ENCODE measurements around the gene MYL4. TPM values are rescaled to one million over a fixed set of nuclear protein-coding genes. Genes with fewer than 3 reads are reported as not detected.
"Not testable (repeated sequence)": the region's sequence is repeated elsewhere in the genome, so short reads cannot be mapped to it uniquely, and the experiment has no call there.

MYL4 gene
- total RNA-seq, 1 experiment from 2014 or later: 3.7 TPM

- not testable (repeated sequence) for DNase-seq; H3K27ac ChIP-seq (ENCODE audit: low read length); H3K4me3 ChIP-seq (ENCODE audit: low read length); H3K27me3 ChIP-seq (ENCODE audit: low read length); H2AFZ ChIP-seq (ENCODE audit: low read length); H4K20me1 ChIP-seq (ENCODE audit: insufficient read depth, low read depth, low read length); H3K9me3 ChIP-seq (ENCODE audit: low read length); H3K9me2 ChIP-seq (replicated peaks; ENCODE audit: insufficient read depth, low read length); H3K9ac ChIP-seq (ENCODE audit: low read length); H3K4me2 ChIP-seq (ENCODE audit: low read depth, low read length, poor library complexity, severe bottlenecking)
- Histone ChIP-seq H3K4me1 (ENCODE audit: low read length) (peaks cover 21% of the 10 kb centered on the region), H3K79me2 (ENCODE audit: low read length) (peaks cover 100% of the 10 kb centered on the region), H3K36me3 (ENCODE audit: insufficient read depth, low read length) (peaks cover 64% of the 10 kb centered on the region)
Observed at GRCh38 chr17:47174823-47175222, 34.3 kb upstream of the MYL4 start.

- H3K9me2 ChIP-seq (replicated peaks; ENCODE audit: insufficient read depth, low read length): no peaks in the 10 kb centered on the region
- no peak overlapping the region for H3K4me3 ChIP-seq (ENCODE audit: low read length)
- H4K20me1 ChIP-seq (ENCODE audit: insufficient read depth, low read depth, low read length): 0 out of 2 replicates have a peak, but pooled peaks cover 4% of the 10 kb centered on the region
- no peaks in the 10 kb centered on the region for H3K9me3 ChIP-seq (ENCODE audit: low read length)
- peaks cover 10% of the 10 kb centered on the region; the same call in 1 of the 2 replicates for H3K4me1 ChIP-seq (ENCODE audit: low read length)
- H2AFZ ChIP-seq (ENCODE audit: low read length): no peak overlapping the region
- no peak overlapping the region for H3K9ac ChIP-seq (ENCODE audit: low read length)
- no peak for DNase-seq
- no peak overlapping the region for H3K4me2 ChIP-seq (ENCODE audit: low read depth, low read length, poor library complexity, severe bottlenecking)
- peaks cover 100% of the 10 kb centered on the region for H3K79me2 ChIP-seq (ENCODE audit: low read length)
- H3K27me3 ChIP-seq (ENCODE audit: low read length): no peaks in the 10 kb centered on the region
- peaks cover 64% of the 10 kb centered on the region for H3K36me3 ChIP-seq (ENCODE audit: insufficient read depth, low read length)
- H3K27ac ChIP-seq (ENCODE audit: low read length): no peak overlapping the region
Observed at GRCh38 chr17:47176389-47176826, 32.7 kb upstream of the MYL4 start.

- no peak overlapping the region for H3K4me3 ChIP-seq (ENCODE audit: low read length)
- no peaks in the 10 kb centered on the region for H3K27me3 ChIP-seq (ENCODE audit: low read length)
- H4K20me1 ChIP-seq (ENCODE audit: insufficient read depth, low read depth, low read length): 0 out of 2 replicates have a peak, but pooled peaks cover 5% of the 10 kb centered on the region
- H3K27ac ChIP-seq (ENCODE audit: low read length): no peak overlapping the region
- H3K4me2 ChIP-seq (ENCODE audit: low read depth, low read length, poor library complexity, severe bottlenecking): no peak overlapping the region
- no peaks in the 10 kb centered on the region for H3K9me3 ChIP-seq (ENCODE audit: low read length)
- peaks cover 4% of the 10 kb centered on the region; the same call in 1 of the 2 replicates for H3K4me1 ChIP-seq (ENCODE audit: low read length)
- no peak for DNase-seq
- H3K9me2 ChIP-seq (replicated peaks; ENCODE audit: insufficient read depth, low read length): no peaks in the 10 kb centered on the region
- peaks cover 63% of the 10 kb centered on the region for H3K36me3 ChIP-seq (ENCODE audit: insufficient read depth, low read length)
- no peak overlapping the region for H3K9ac ChIP-seq (ENCODE audit: low read length)
- H3K79me2 ChIP-seq (ENCODE audit: low read length): peaks cover 100% of the 10 kb centered on the region
- no peak overlapping the region for H2AFZ ChIP-seq (ENCODE audit: low read length)
Observed at GRCh38 chr17:47177261-47177660, 31.9 kb upstream of the MYL4 start.

GRCh38 chr17:47179141-47179540, 30.0 kb upstream of the MYL4 start:
- Histone ChIP-seq H3K27ac (ENCODE audit: low read length) (no peak overlapping the region), H4K20me1 (ENCODE audit: insufficient read depth, low read depth, low read length) (0 out of 2 replicates have a peak, but pooled peaks cover 4% of the 10 kb centered on the region), H3K36me3 (ENCODE audit: insufficient read depth, low read length) (peaks cover 63% of the 10 kb centered on the region), H3K79me2 (ENCODE audit: low read length) (peaks cover 100% of the 10 kb centered on the region), H3K9me3 (ENCODE audit: low read length) (no peaks in the 10 kb centered on the region), H3K4me2 (ENCODE audit: low read depth, low read length, poor library complexity, severe bottlenecking) (no peak overlapping the region), H3K9me2 (replicated peaks; ENCODE audit: insufficient read depth, low read length) (no peaks in the 10 kb centered on the region), H3K9ac (ENCODE audit: low read length) (no peak overlapping the region), H3K4me1 (ENCODE audit: low read length) (peaks cover 8% of the 10 kb centered on the region), H3K27me3 (ENCODE audit: low read length) (no peaks in the 10 kb centered on the region), H3K4me3 (ENCODE audit: low read length) (no peak overlapping the region), H2AFZ (ENCODE audit: low read length) (no peak overlapping the region)
- DNase-seq: no peak

- H3K4me3 ChIP-seq (ENCODE audit: low read length): no peak overlapping the region
- no peak overlapping the region for H3K9ac ChIP-seq (ENCODE audit: low read length)
Observed at GRCh38 chr17:47180337-47180736, 28.8 kb upstream of the MYL4 start.

GRCh38 chr17:47180988-47181387, 28.2 kb upstream of the MYL4 start:
- not testable (repeated sequence) for H3K27me3 ChIP-seq (ENCODE audit: low read length); H3K27ac ChIP-seq (ENCODE audit: low read length); DNase-seq; H3K4me2 ChIP-seq (ENCODE audit: low read depth, low read length, poor library complexity, severe bottlenecking); H3K4me3 ChIP-seq (ENCODE audit: low read length); H3K9me2 ChIP-seq (replicated peaks; ENCODE audit: insufficient read depth, low read length); H2AFZ ChIP-seq (ENCODE audit: low read length); H3K9me3 ChIP-seq (ENCODE audit: low read length); H4K20me1 ChIP-seq (ENCODE audit: insufficient read depth, low read depth, low read length); H3K9ac ChIP-seq (ENCODE audit: low read length)
- Histone ChIP-seq H3K4me1 (ENCODE audit: low read length) (peaks cover 24% of the 10 kb centered on the region), H3K36me3 (ENCODE audit: insufficient read depth, low read length) (peaks cover 64% of the 10 kb centered on the region), H3K79me2 (ENCODE audit: low read length) (peaks cover 100% of the 10 kb centered on the region)

More at GRCh38 chr17:47180337-47180736, 28.8 kb upstream of the MYL4 start:
- Histone ChIP-seq H3K4me2 (ENCODE audit: low read depth, low read length, poor library complexity, severe bottlenecking) (no peak overlapping the region), H2AFZ (ENCODE audit: low read length) (no peak overlapping the region), H3K9me3 (ENCODE audit: low read length) (no peaks in the 10 kb centered on the region), H3K9me2 (replicated peaks; ENCODE audit: insufficient read depth, low read length) (no peaks in the 10 kb centered on the region), H3K79me2 (ENCODE audit: low read length) (peaks cover 100% of the 10 kb centered on the region), H3K27ac (ENCODE audit: low read length) (no peak overlapping the region), H3K27me3 (ENCODE audit: low read length) (no peaks in the 10 kb centered on the region), H3K36me3 (ENCODE audit: insufficient read depth, low read length) (peaks cover 62% of the 10 kb centered on the region), H3K4me1 (ENCODE audit: low read length) (peaks cover 17% of the 10 kb centered on the region), H4K20me1 (ENCODE audit: insufficient read depth, low read depth, low read length) (0 out of 2 replicates have a peak, but pooled peaks cover 4% of the 10 kb centered on the region)
- no peak for DNase-seq

- Histone ChIP-seq H3K4me2 (ENCODE audit: low read depth, low read length, poor library complexity, severe bottlenecking) (peak overlapping the region; percentile 15), H3K27ac (ENCODE audit: low read length) (no peak overlapping the region), H4K20me1 (ENCODE audit: insufficient read depth, low read depth, low read length) (peaks cover 8% of the 10 kb centered on the region; the same call in 1 of the 2 replicates), H3K79me2 (ENCODE audit: low read length) (peaks cover 94% of the 10 kb centered on the region), H3K36me3 (ENCODE audit: insufficient read depth, low read length) (peaks cover 44% of the 10 kb centered on the region), H2AFZ (ENCODE audit: low read length) (no peak overlapping the region), H3K4me1 (ENCODE audit: low read length) (peaks cover 46% of the 10 kb centered on the region), H3K9ac (ENCODE audit: low read length) (no peak overlapping the region), H3K4me3 (ENCODE audit: low read length) (no peak overlapping the region), H3K9me2 (replicated peaks; ENCODE audit: insufficient read depth, low read length) (no peaks in the 10 kb centered on the region), H3K27me3 (ENCODE audit: low read length) (no peaks in the 10 kb centered on the region), H3K9me3 (ENCODE audit: low read length) (no peaks in the 10 kb centered on the region)
- DNase-seq: no peak
Observed at GRCh38 chr17:47184681-47185080, 24.5 kb upstream of the MYL4 start.

- H3K9ac ChIP-seq (ENCODE audit: low read length): peak overlapping the region; percentile 98
- peak overlapping the region; percentile 95 for H3K4me2 ChIP-seq (ENCODE audit: low read depth, low read length, poor library complexity, severe bottlenecking)
- H4K20me1 ChIP-seq (ENCODE audit: insufficient read depth, low read depth, low read length): peaks cover 4% of the 10 kb centered on the region; the same call in 1 of the 2 replicates
- H3K9me3 ChIP-seq (ENCODE audit: low read length): no peaks in the 10 kb centered on the region
- peak; percentile 72 for DNase-seq
- no peaks in the 10 kb centered on the region for H3K27me3 ChIP-seq (ENCODE audit: low read length)
- H3K36me3 ChIP-seq (ENCODE audit: insufficient read depth, low read length): peaks cover 20% of the 10 kb centered on the region; the same call in 1 of the 2 replicates
- H3K79me2 ChIP-seq (ENCODE audit: low read length): peaks cover 57% of the 10 kb centered on the region
- peaks cover 58% of the 10 kb centered on the region for H3K4me1 ChIP-seq (ENCODE audit: low read length)
- no peaks in the 10 kb centered on the region for H3K9me2 ChIP-seq (replicated peaks; ENCODE audit: insufficient read depth, low read length)
- peak overlapping the region; percentile 94 for H3K4me3 ChIP-seq (ENCODE audit: low read length)
- H2AFZ ChIP-seq (ENCODE audit: low read length): no peak overlapping the region; the same call in 1 of the 2 replicates
- H3K27ac ChIP-seq (ENCODE audit: low read length): peak overlapping the region; percentile 86
Observed at GRCh38 chr17:47188271-47188875, 20.8 kb upstream of the MYL4 start.

Data from Karpas-422 (cell line).